ENCODE measurements around the gene MXRA5. TPM values are rescaled to one million over a fixed set of nuclear protein-coding genes. Genes with fewer than 3 reads are reported as not detected.

The MXRA5 gene
- total and polyA plus RNA-seq, 10 donors: 0.28 to 13.6 (median 7.2) TPM

GRCh38 chrX:3384327-3384726 is 37.9 kb upstream of the MXRA5 start:
- intact Hi-C loops (cut with DNase I; ENCODE audit: low total_unique reads): no loop called here
- no peak for DNase-seq
- TF ChIP-seq CTCF (IDR thresholded peaks at IDR 0.05 in 8 of 11, conservative IDR thresholded peaks at IDR 0.05 in 3 of 11) (no peak), POLR2AphosphoS5 (IDR thresholded peaks at IDR 0.05) (no peak), POLR2A (IDR thresholded peaks at IDR 0.05) (no peak)
- Histone ChIP-seq H3K4me3 (no peak overlapping the region), H3K9me3 (no peaks in the 10 kb centered on the region), H3K27me3 (replicated peaks in 1 of 7) (no peaks in the 10 kb centered on the region), H3K27ac (no peak overlapping the region), H3K36me3 (no peaks in the 10 kb centered on the region), H3K4me1 (no peaks in the 10 kb centered on the region)
- 52 to 73% (median 63%) methylated on average over 3 of the region's 3 CpGs for WGBS, 5 donors

- 48 to 61% (median 55%) methylated on average over 3 of the region's 3 CpGs for WGBS, 5 donors
- DNase-seq: no peak
- H3K4me3 ChIP-seq: no peak overlapping the region
- H3K27ac ChIP-seq: no peak overlapping the region
- H3K36me3 ChIP-seq: no peaks in the 10 kb centered on the region
- TF ChIP-seq POLR2AphosphoS5 (IDR thresholded peaks at IDR 0.05): no peak
- TF ChIP-seq POLR2A (IDR thresholded peaks at IDR 0.05): no peak
- no peak for TF ChIP-seq CTCF (IDR thresholded peaks at IDR 0.05 in 8 of 11, conservative IDR thresholded peaks at IDR 0.05 in 3 of 11)
- no peaks in the 10 kb centered on the region for H3K4me1 ChIP-seq
- no peaks in the 10 kb centered on the region for H3K27me3 ChIP-seq (replicated peaks in 1 of 7)
- intact Hi-C loops (cut with DNase I; ENCODE audit: low total_unique reads): no loop called here
- H3K9me3 ChIP-seq: no peaks in the 10 kb centered on the region
Observed at GRCh38 chrX:3380603-3381002, 34.2 kb upstream of the MXRA5 start.

- no peaks in the 10 kb centered on the region for H3K9me3 ChIP-seq
- no peak overlapping the region for H3K4me3 ChIP-seq
- TF ChIP-seq POLR2A (IDR thresholded peaks at IDR 0.05) (no peak), CTCF (IDR thresholded peaks at IDR 0.05 in 8 of 11, conservative IDR thresholded peaks at IDR 0.05 in 3 of 11) (no peak)
- H3K27me3 ChIP-seq (replicated peaks in 1 of 7): no peaks in the 10 kb centered on the region
- intact Hi-C loops (cut with DNase I; ENCODE audit: low total_unique reads): no loop called here
- 72 to 84% (median 76%) methylated on average over 4 of the region's 4 CpGs for WGBS, 5 donors
- DNase-seq: no peak
- no peaks in the 10 kb centered on the region for H3K36me3 ChIP-seq
- no peak overlapping the region for H3K27ac ChIP-seq
- H3K4me1 ChIP-seq: no peaks in the 10 kb centered on the region
Observed at GRCh38 chrX:3379111-3379510, 32.7 kb upstream of the MXRA5 start.

GRCh38 chrX:3378156-3378555 is 31.7 kb upstream of the MXRA5 start:
- intact Hi-C loops (cut with DNase I; ENCODE audit: low total_unique reads): no loop called here
- 13 to 22% (median 18%) methylated on average over 4 of the region's 4 CpGs for WGBS, 5 donors
- no peaks in the 10 kb centered on the region for H3K4me1 ChIP-seq
- no peak overlapping the region for H3K27ac ChIP-seq
- no peak overlapping the region for H3K4me3 ChIP-seq
- TF ChIP-seq POLR2AphosphoS5 (IDR thresholded peaks at IDR 0.05) (no peak), POLR2A (IDR thresholded peaks at IDR 0.05) (no peak), CTCF (IDR thresholded peaks at IDR 0.05 in 8 of 11, conservative IDR thresholded peaks at IDR 0.05 in 3 of 11) (no peak)
- H3K9me3 ChIP-seq: no peaks in the 10 kb centered on the region
- no peaks in the 10 kb centered on the region for H3K36me3 ChIP-seq
- no peaks in the 10 kb centered on the region for H3K27me3 ChIP-seq (replicated peaks in 1 of 7)
- DNase-seq: no peak

Measured in spleen (tissue), 11 donors.